Activated CD4-positive, alpha-beta T cell treated with anti-CD3 and anti-CD28 coated beads for 36 hours (primary cell): ENCODE measurements around the gene DAGLA. TPM values are rescaled to one million over a fixed set of nuclear protein-coding genes. Genes with fewer than 3 reads are reported as not detected.
A peak's percentile ranks its signal among the peaks of the same experiment; 100 is the strongest.

Experiments
- ATAC-seq: fragments of 200-7000 bp; cut with Tn5 transposase; one replicate; pipeline ENCODE4 v1.10.0; 2021; ENCODE audit warnings: mild to moderate bottlenecking, moderate library complexity
- CTCF ChIA-PET: fragments of 350-600 bp; sonication (Branson Sonifier 250); formaldehyde crosslinking; loops from one replicate; lab custom pipeline; 2021; ENCODE audit warnings: antibody characterized with exemption; lab: Charles Lee
- POLR2A ChIA-PET: fragments of 350-600 bp; sonication (Branson Sonifier 250); formaldehyde crosslinking; loops from one replicate; lab custom pipeline; 2021; ENCODE audit warnings: antibody characterized with exemption, inconsistent platforms; lab: Charles Lee
- DNase-seq: peaks from one replicate; pipeline ENCODE4 v3.0.0-alpha.2; 2020
- H3K27ac Mint-ChIP-seq: one replicate; pipeline ENCODE4 v1.8.0; 2021; ENCODE audit warnings: mixed read lengths
- H3K27me3 Mint-ChIP-seq: one replicate; pipeline ENCODE4 v1.8.0; 2021; ENCODE audit warnings: mixed read lengths
- H3K36me3 Mint-ChIP-seq: one replicate; pipeline ENCODE4 v1.8.0; 2021; ENCODE audit warnings: low read depth, mixed read lengths
- H3K4me1 Mint-ChIP-seq: one replicate; pipeline ENCODE4 v1.8.0; 2021; ENCODE audit warnings: mixed read lengths
- H3K4me3 Mint-ChIP-seq: one replicate; pipeline ENCODE4 v1.8.0; 2021; ENCODE audit warnings: mild to moderate bottlenecking, moderate library complexity, mixed read lengths
- H3K9me3 Mint-ChIP-seq: one replicate; pipeline ENCODE4 v1.8.0; 2021; ENCODE audit warnings: low read depth, mixed read lengths
- intact Hi-C, 2 experiments: fragments of 100-400 bp; cut with DNase I in 1 of 2; cut with micrococcal nuclease in 1 of 2; formaldehyde crosslinking; loops; one replicate each; pipeline versions ENCODE4 v1.14.2 to v1.15.1; 2022 to 2024; cut with DNase I, micrococcal nuclease
- total RNA-seq, 2 experiments: library from RNA; stranded (reverse); gene quantifications; one replicate each; pipeline ENCODE4 v1.2.3, GENCODE V29; 2021

The DAGLA gene
- total RNA-seq, 2 experiments from 2014 or later = 0.09 to 0.14 TPM

GRCh38 chr11:61693922-61694601 lies 13.9 kb downstream of the DAGLA start:
- no peaks in the 10 kb centered on the region for H3K9me3 Mint-ChIP-seq
- no peak overlapping the region for H3K27ac Mint-ChIP-seq
- no peaks in the 10 kb centered on the region for H3K36me3 Mint-ChIP-seq
- H3K4me1 Mint-ChIP-seq = peaks cover 27% of the 10 kb centered on the region
- ChIA-PET CTCF (interaction anchor here (0.6 to 1.4 kb wide), 4 partner anchors 9 to 617 kb away, joined by 3 to 4 read pairs (median 3); no protein-coding TSS in a partner anchor), POLR2A (interaction anchor here (2.2 kb wide), 1 partner anchor 10 kb away, joined by 5 read pairs; no protein-coding TSS in a partner anchor)
- no peaks in the 10 kb centered on the region for H3K27me3 Mint-ChIP-seq
- no peak for ATAC-seq
- intact Hi-C loops = no loop called here
- H3K4me3 Mint-ChIP-seq = no peak overlapping the region
- no peak for DNase-seq

- no peaks in the 10 kb centered on the region for H3K27me3 Mint-ChIP-seq
- ATAC-seq (no peak), DNase-seq (no peak)
- POLR2A ChIA-PET = interaction anchor here (2.2 kb wide), 1 partner anchor 11 kb away, joined by 5 read pairs; no protein-coding TSS in a partner anchor
- H3K36me3 Mint-ChIP-seq = no peaks in the 10 kb centered on the region
- H3K27ac Mint-ChIP-seq = no peak overlapping the region
- no peaks in the 10 kb centered on the region for H3K9me3 Mint-ChIP-seq
- peaks cover 27% of the 10 kb centered on the region for H3K4me1 Mint-ChIP-seq
- intact Hi-C loops = no loop called here
- CTCF ChIA-PET = interaction anchor here (0.6 to 1.4 kb wide), 7 partner anchors 10 to 1504 kb away, joined by 3 to 4 read pairs (median 3); no protein-coding TSS in a partner anchor
- H3K4me3 Mint-ChIP-seq = no peak overlapping the region
These were observed 14.4 kb downstream of the DAGLA start for GRCh38 chr11:61694602-61694939.

DNA sequence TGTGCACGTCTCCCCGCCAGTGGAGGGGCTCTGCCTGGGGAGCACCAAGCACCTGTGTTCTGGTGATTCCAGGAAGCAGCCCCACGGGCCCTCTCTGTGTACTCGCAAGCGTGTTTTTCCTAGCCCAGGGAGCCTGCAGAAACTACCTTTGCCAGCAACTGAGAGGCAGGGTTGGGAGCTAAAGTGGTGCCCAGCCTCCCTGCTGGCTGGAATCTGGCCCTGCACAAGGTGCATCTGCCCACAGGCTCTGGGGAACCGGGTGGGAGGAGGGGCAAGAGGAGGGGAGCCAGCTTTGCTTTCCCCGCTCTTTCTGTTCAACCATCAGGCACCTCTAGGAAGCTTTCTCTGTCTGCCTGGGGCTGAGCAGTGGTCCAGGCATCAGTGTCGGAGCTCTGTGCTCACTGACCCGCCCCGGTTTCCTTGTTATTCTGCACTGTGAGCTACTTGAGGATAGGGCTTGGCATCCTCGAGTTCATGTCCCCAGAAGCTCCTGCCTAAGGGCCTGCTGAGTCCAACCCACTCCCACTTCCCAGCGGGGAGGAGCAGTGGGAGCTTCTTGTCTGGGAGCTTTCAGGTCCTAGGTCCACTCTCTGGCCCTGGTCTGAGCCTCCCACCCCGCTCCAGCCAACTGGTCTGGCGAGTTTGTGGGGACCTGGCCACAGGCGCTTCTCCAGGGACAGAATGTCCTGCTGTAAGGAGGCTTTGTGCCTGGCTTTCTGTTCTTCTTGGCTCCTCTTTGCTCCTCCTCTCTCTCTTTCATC lies 14.9 kb downstream of the DAGLA start:
- H3K36me3 Mint-ChIP-seq = no peaks in the 10 kb centered on the region
- peaks cover 27% of the 10 kb centered on the region for H3K4me1 Mint-ChIP-seq
- intact Hi-C loops = loop anchor here in 1 of 2 experiments (5.0 kb wide), 1 partner anchor 37 kb away; no protein-coding TSS in a partner anchor
- ChIA-PET POLR2A (interaction anchor here (2.2 kb wide), 1 partner anchor 12 kb away, joined by 5 read pairs; no protein-coding TSS in a partner anchor), CTCF (interaction anchor here (0.6 to 0.8 kb wide), 6 partner anchors 39 to 1505 kb away, joined by 3 to 4 read pairs (median 3); no protein-coding TSS in a partner anchor)
- H3K27ac Mint-ChIP-seq = peak overlapping the region; percentile 86
- H3K9me3 Mint-ChIP-seq = no peaks in the 10 kb centered on the region
- DNase-seq = no peak
- H3K27me3 Mint-ChIP-seq = no peaks in the 10 kb centered on the region
- ATAC-seq = no peak
- peak overlapping the region; percentile 21 for H3K4me3 Mint-ChIP-seq

- intact Hi-C loops = loop anchor here (1.0 to 5.0 kb wide), 4 partner anchors 16 to 96 kb away; partner anchors contain the start of genes DAGLA (in 1 of the 2), FEN1 (in 1 of the 2) and TMEM258 (in 1 of the 2)
- Mint-ChIP-seq H3K4me3 (peak overlapping the region; percentile 21), H3K27me3 (no peaks in the 10 kb centered on the region), H3K4me1 (peaks cover 27% of the 10 kb centered on the region), H3K27ac (peak overlapping the region; percentile 86), H3K9me3 (no peaks in the 10 kb centered on the region), H3K36me3 (no peaks in the 10 kb centered on the region)
- DNase-seq = peak; percentile 97
- POLR2A ChIA-PET = no interaction called here
- CTCF ChIA-PET = no interaction called here
- ATAC-seq = peak; percentile 100
These were observed 15.7 kb downstream of the DAGLA start for GRCh38 chr11:61695917-61696316.

- ATAC-seq (no peak), DNase-seq (no peak)
- Mint-ChIP-seq H3K27me3 (no peaks in the 10 kb centered on the region), H3K4me3 (no peak overlapping the region), H3K4me1 (peaks cover 27% of the 10 kb centered on the region), H3K9me3 (no peaks in the 10 kb centered on the region), H3K27ac (peak overlapping the region; percentile 55), H3K36me3 (no peaks in the 10 kb centered on the region)
- intact Hi-C loops = loop anchor here (1.0 to 5.0 kb wide), 4 partner anchors 16 to 96 kb away; partner anchors contain the start of genes DAGLA (in 1 of the 2), FEN1 (in 1 of the 2) and TMEM258 (in 1 of the 2)
- CTCF ChIA-PET = interaction anchor here (1.0 kb wide), 1 partner anchor 15 kb away, joined by 3 read pairs; no protein-coding TSS in a partner anchor
- POLR2A ChIA-PET = no interaction called here
These were observed 16.4 kb downstream of the DAGLA start for GRCh38 chr11:61696602-61697001.

GRCh38 chr11:61697078-61697502 lies 16.9 kb downstream of the DAGLA start:
- DNase-seq = no peak
- intact Hi-C loops = loop anchor here in 1 of 2 experiments (5.0 kb wide), 1 partner anchor 35 kb away; no protein-coding TSS in a partner anchor
- ChIA-PET CTCF (interaction anchor here (1.0 to 2.6 kb wide), 2 partner anchors 15 to 36 kb away, joined by 3 to 15 read pairs; no protein-coding TSS in a partner anchor), POLR2A (no interaction called here)
- no peak overlapping the region for H3K4me3 Mint-ChIP-seq
- H3K4me1 Mint-ChIP-seq = peaks cover 27% of the 10 kb centered on the region
- no peaks in the 10 kb centered on the region for H3K36me3 Mint-ChIP-seq
- H3K9me3 Mint-ChIP-seq = no peaks in the 10 kb centered on the region
- H3K27me3 Mint-ChIP-seq = no peaks in the 10 kb centered on the region
- H3K27ac Mint-ChIP-seq = no peak overlapping the region
- ATAC-seq = no peak

DNA sequence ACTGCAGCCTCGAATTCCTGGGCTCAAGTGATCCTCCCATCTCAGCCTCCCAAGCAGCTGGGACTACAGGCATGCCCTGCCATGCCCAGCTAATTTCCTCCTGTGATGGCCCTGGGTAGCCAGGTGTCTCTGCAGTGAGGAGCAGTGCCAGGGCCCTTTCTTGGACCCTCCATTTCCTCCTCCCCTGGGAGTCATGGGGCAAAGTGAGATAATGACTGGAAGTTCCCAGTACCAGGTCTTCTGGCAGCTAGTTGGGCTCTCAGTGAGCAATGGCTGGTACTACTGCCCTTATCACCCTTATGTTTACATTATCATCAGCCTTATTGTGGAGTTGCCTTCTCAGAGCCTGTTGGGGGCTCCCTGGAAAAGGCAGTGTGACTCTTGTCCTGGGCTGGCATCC lies 17.6 kb downstream of the DAGLA start:
- ATAC-seq (no peak), DNase-seq (no peak)
- H3K27ac Mint-ChIP-seq = no peak overlapping the region
- intact Hi-C loops = loop anchor here in 1 of 2 experiments (5.0 kb wide), 1 partner anchor 35 kb away; no protein-coding TSS in a partner anchor
- peaks cover 27% of the 10 kb centered on the region for H3K4me1 Mint-ChIP-seq
- H3K36me3 Mint-ChIP-seq = no peaks in the 10 kb centered on the region
- H3K9me3 Mint-ChIP-seq = no peaks in the 10 kb centered on the region
- ChIA-PET CTCF (interaction anchor here (0.9 to 2.6 kb wide), 2 partner anchors 36 to 59 kb away, joined by 3 to 15 read pairs; no protein-coding TSS in a partner anchor), POLR2A (no interaction called here)
- no peak overlapping the region for H3K4me3 Mint-ChIP-seq
- no peaks in the 10 kb centered on the region for H3K27me3 Mint-ChIP-seq

- Mint-ChIP-seq H3K4me3 (no peak overlapping the region), H3K27ac (no peak overlapping the region), H3K4me1 (peaks cover 27% of the 10 kb centered on the region), H3K9me3 (no peaks in the 10 kb centered on the region), H3K27me3 (no peaks in the 10 kb centered on the region), H3K36me3 (no peaks in the 10 kb centered on the region)
- CTCF ChIA-PET = interaction anchor here (0.6 to 2.6 kb wide), 4 partner anchors 15 to 60 kb away, joined by 3 to 15 read pairs (median 3); no protein-coding TSS in a partner anchor
- POLR2A ChIA-PET = no interaction called here
- DNase-seq (no peak), ATAC-seq (no peak)
- intact Hi-C loops = loop anchor here in 1 of 2 experiments (5.0 kb wide), 1 partner anchor 34 kb away; no protein-coding TSS in a partner anchor
These were observed 18.2 kb downstream of the DAGLA start for GRCh38 chr11:61698173-61698948.

GRCh38 chr11:61699737-61700160 lies 19.6 kb downstream of the DAGLA start:
- intact Hi-C loops = loop anchor here in 1 of 2 experiments (5.0 kb wide), 1 partner anchor 33 kb away; no protein-coding TSS in a partner anchor
- POLR2A ChIA-PET = no interaction called here
- Mint-ChIP-seq H3K4me1 (peaks cover 27% of the 10 kb centered on the region), H3K36me3 (no peaks in the 10 kb centered on the region), H3K27ac (no peak overlapping the region), H3K4me3 (no peak overlapping the region), H3K9me3 (no peaks in the 10 kb centered on the region), H3K27me3 (no peaks in the 10 kb centered on the region)
- ATAC-seq = no peak
- no peak for DNase-seq
- CTCF ChIA-PET = interaction anchor here (2.6 kb wide), 1 partner anchor 34 kb away, joined by 15 read pairs; no protein-coding TSS in a partner anchor

DNA sequence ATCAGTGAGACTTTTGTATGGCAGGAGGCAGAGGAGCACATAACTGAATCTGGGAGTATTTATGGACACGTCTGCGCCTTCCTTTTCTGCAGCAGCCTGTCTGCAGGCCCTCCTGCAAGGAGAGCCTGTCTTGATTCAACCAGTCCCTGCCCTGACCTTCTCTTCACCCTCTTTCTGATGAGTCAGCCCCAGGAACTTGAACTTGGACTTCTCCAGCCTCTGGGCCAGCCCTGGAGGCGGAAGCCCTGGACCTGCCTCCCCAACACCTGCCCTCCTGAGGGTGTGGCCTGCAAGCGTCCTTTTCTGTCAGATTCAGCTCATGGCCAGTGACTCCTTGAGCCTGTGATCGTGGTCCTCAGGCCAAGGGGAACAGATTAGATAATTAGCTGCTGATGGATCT lies 20.0 kb downstream of the DAGLA start:
- ATAC-seq (no peak), DNase-seq (no peak)
- no peak overlapping the region for H3K4me3 Mint-ChIP-seq
- H3K36me3 Mint-ChIP-seq = no peaks in the 10 kb centered on the region
- intact Hi-C loops = no loop called here
- ChIA-PET CTCF (no interaction called here), POLR2A (interaction anchor here (0.5 kb wide), 1 partner anchor 658 kb away, joined by 9 read pairs; no protein-coding TSS in a partner anchor)
- H3K4me1 Mint-ChIP-seq = peaks cover 27% of the 10 kb centered on the region
- no peaks in the 10 kb centered on the region for H3K27me3 Mint-ChIP-seq
- no peak overlapping the region for H3K27ac Mint-ChIP-seq
- H3K9me3 Mint-ChIP-seq = no peaks in the 10 kb centered on the region
